Neural progenitor cell (in vitro differentiated cells): ENCODE measurements around the gene SMCP. TPM values are rescaled to one million over a fixed set of nuclear protein-coding genes. Genes with fewer than 3 reads are reported as not detected.

Experiments used
- DNase-seq: peaks from one replicate; pipeline ENCODE4 v3.0.0-alpha.2; 2016; ENCODE audit warnings: low spot score
- H2AFZ ChIP-seq: fragments of 200-600 bp; sonication (generic); replicated peaks from 2 replicates; pipeline ENCODE4 v1.6.1; 2016; ENCODE audit warnings: antibody characterized with exemption
- H3F3A ChIP-seq: fragments of 200-600 bp; sonication (generic); 2 replicates; pipeline ENCODE4 v1.6.1; 2016; ENCODE audit warnings: antibody characterized with exemption, low read depth
- H3K27ac ChIP-seq: fragments of 200-600 bp; sonication (generic); 2 replicates; pipeline ENCODE4 v1.5.1; 2016; ENCODE audit warnings: mild to moderate bottlenecking
- H3K27me3 ChIP-seq: fragments of 200-600 bp; sonication (generic); 2 replicates; pipeline ENCODE4 v1.6.1; 2016; ENCODE audit warnings: mild to moderate bottlenecking, moderate library complexity
- H3K36me3 ChIP-seq: fragments of 200-600 bp; sonication (generic); 2 replicates; pipeline ENCODE4 v1.5.1; 2016
- H3K4me1 ChIP-seq: fragments of 200-600 bp; sonication (generic); 2 replicates; pipeline ENCODE4 v1.6.1; 2016; ENCODE audit warnings: mixed run types
- H3K4me2 ChIP-seq: fragments of 200-600 bp; sonication (generic); 2 replicates; pipeline ENCODE4 v1.6.1; 2016
- H3K4me3 ChIP-seq: fragments of 200-600 bp; sonication (generic); 2 replicates; pipeline ENCODE4 v1.5.1; 2016
- H3K79me2 ChIP-seq: fragments of 200-600 bp; sonication (generic); 2 replicates; pipeline ENCODE4 v1.6.1; 2016; ENCODE audit warnings: low read depth
- H3K9ac ChIP-seq: fragments of 200-600 bp; sonication (generic); 2 replicates; pipeline ENCODE4 v1.6.1; 2016
- H3K9me3 ChIP-seq: fragments of 200-600 bp; sonication (generic); 2 replicates; pipeline ENCODE4 v1.5.1; 2016; ENCODE audit warnings: low read depth
- H4K20me1 ChIP-seq: fragments of 200-600 bp; sonication (generic); 2 replicates; pipeline ENCODE4 v1.6.1; 2016; ENCODE audit warnings: low read depth
- H3K27ac Mint-ChIP-seq: 3 replicates; pipeline ENCODE4 v1.8.0; 2021; ENCODE audit warnings: mixed read lengths
- H3K27me3 Mint-ChIP-seq: 2 replicates; pipeline ENCODE4 v1.8.0; 2022; ENCODE audit warnings: low read depth, mild to moderate bottlenecking, inconsistent platforms, moderate library complexity, mixed read lengths; ENCODE audit not compliant: insufficient read depth
- H3K36me3 Mint-ChIP-seq: 3 replicates; pipeline ENCODE4 v1.8.0; 2021; ENCODE audit warnings: mixed read lengths
- H3K4me1 Mint-ChIP-seq: 3 replicates; pipeline ENCODE4 v1.8.0; 2021; ENCODE audit warnings: mixed read lengths
- H3K4me3 Mint-ChIP-seq: 3 replicates; pipeline ENCODE4 v1.8.0; 2021; ENCODE audit warnings: mild to moderate bottlenecking, moderate library complexity, mixed read lengths
- H3K9me3 Mint-ChIP-seq: 3 replicates; pipeline ENCODE4 v1.8.0; 2020; ENCODE audit warnings: mixed read lengths
- CTCF ChIP-seq: fragments of 200-600 bp; sonication (generic); IDR thresholded peaks from 2 replicates; pipeline ENCODE4 v1.5.1; 2017; ENCODE audit warnings: antibody characterized with exemption, mild to moderate bottlenecking
- EZH2 ChIP-seq: fragments of 200-600 bp; sonication (generic); IDR thresholded peaks from 2 replicates; pipeline ENCODE4 v1.6.1; 2017; ENCODE audit warnings: antibody characterized with exemption, mild to moderate bottlenecking, moderate library complexity
- EZH2phosphoT487 ChIP-seq: fragments of 200-600 bp; sonication (generic); IDR thresholded peaks from 2 replicates; pipeline ENCODE4 v1.6.1; 2017; ENCODE audit warnings: antibody characterized with exemption
- total RNA-seq: library from RNA; depleted of rRNA; stranded (reverse); fragments of >200 nt; gene quantifications from 2 replicates; pipeline ENCODE4 v1.2.3, GENCODE V29; 2015; ENCODE audit warnings: low replicate concordance

Gene SMCP
- total RNA-seq, 1 donor from 2014 or later = not detected

DNA sequence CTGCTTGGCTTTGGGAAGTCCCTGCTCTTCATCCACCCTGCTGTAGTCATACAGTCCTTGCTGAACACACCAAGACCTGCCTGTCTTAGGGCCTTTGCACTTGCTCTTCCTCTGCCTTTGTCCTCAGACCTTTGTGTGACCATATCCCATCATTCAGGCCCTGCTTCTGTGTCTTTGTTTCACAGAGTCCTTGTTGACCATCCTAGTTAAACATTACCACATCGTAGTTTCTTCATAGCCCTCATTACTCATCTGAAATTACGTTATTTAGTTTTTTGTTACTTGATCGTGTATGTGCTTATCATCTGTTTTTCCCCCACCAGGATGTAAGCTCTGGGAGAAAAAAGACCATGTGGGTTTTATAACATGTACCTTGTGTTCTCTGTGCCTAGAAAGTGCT is 50.5 kb downstream of the SMCP start:
- Mint-ChIP-seq H3K4me1 (no peaks in the 10 kb centered on the region), H3K9me3 (no peaks in the 10 kb centered on the region), H3K4me3 (no peak overlapping the region), H3K27ac (no peak overlapping the region), H3K36me3 (no peaks in the 10 kb centered on the region), H3K27me3 (peaks cover 4% of the 10 kb centered on the region)
- Histone ChIP-seq H3K4me2 (no peak overlapping the region), H3K27me3 (no peaks in the 10 kb centered on the region), H4K20me1 (no peaks in the 10 kb centered on the region), H3K4me1 (no peaks in the 10 kb centered on the region), H3K79me2 (no peaks in the 10 kb centered on the region), H3K4me3 (no peak overlapping the region), H3K27ac (no peak overlapping the region), H2AFZ (no peak overlapping the region), H3K36me3 (no peaks in the 10 kb centered on the region), H3K9me3 (peaks cover 22% of the 10 kb centered on the region), H3F3A (no peaks in the 10 kb centered on the region), H3K9ac (no peak overlapping the region)
- no peak for DNase-seq
- no peak for TF ChIP-seq EZH2phosphoT487
- no peak for TF ChIP-seq CTCF
- no peak for TF ChIP-seq EZH2

DNA sequence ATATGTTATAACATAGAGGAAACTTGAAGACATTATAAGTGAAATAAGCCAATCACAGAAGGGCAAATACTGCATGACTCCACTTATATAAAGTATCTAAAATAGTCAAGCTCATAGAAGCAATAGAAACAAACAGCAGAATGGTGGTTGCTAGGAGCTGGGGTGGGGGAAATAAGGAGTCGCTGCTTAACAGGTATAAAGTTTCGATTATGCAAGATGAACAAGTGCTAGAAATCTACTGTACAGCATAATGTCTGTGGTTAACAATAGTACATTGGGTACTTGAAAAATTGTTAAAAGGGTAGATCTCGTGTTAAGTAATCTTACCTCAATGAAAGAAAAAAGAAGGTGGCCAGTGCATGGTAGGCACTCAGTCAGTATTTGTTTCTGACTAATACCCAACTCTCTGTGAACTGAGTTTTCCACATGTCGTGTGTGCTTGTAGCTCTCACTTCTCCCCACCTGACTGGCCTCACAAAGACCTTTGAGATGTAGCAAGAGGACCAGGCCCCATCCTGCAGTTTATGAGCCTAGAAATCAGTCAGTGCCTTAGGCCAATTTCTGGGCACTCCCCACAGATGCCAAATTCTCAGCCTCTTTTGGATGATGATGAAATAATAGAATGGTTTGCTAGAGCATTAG is 54.2 kb downstream of the SMCP start:
- Mint-ChIP-seq H3K9me3 (no peaks in the 10 kb centered on the region), H3K27ac (no peak overlapping the region), H3K4me3 (no peak overlapping the region), H3K36me3 (no peaks in the 10 kb centered on the region), H3K27me3 (peaks cover 2% of the 10 kb centered on the region), H3K4me1 (no peaks in the 10 kb centered on the region)
- H3K79me2 ChIP-seq = no peaks in the 10 kb centered on the region
- TF ChIP-seq EZH2phosphoT487 (no peak), EZH2 (no peak), CTCF (no peak)
- no peak for DNase-seq
- H3K36me3 ChIP-seq = no peaks in the 10 kb centered on the region
- no peak overlapping the region for H3K27ac ChIP-seq
- H3K4me1 ChIP-seq = no peaks in the 10 kb centered on the region
- no peak overlapping the region for H3K9ac ChIP-seq
- no peaks in the 10 kb centered on the region for H4K20me1 ChIP-seq
- H3K9me3 ChIP-seq = peaks cover 15% of the 10 kb centered on the region
- H3F3A ChIP-seq = no peaks in the 10 kb centered on the region
- H3K4me3 ChIP-seq = no peak overlapping the region
- H3K27me3 ChIP-seq = no peaks in the 10 kb centered on the region
- no peak overlapping the region for H3K4me2 ChIP-seq
- H2AFZ ChIP-seq = no peak overlapping the region

GRCh38 chr1:152933196-152933595 is 55.1 kb downstream of the SMCP start:
- Histone ChIP-seq H3F3A (no peaks in the 10 kb centered on the region), H3K27me3 (no peaks in the 10 kb centered on the region), H3K9ac (no peak overlapping the region), H3K9me3 (peaks cover 15% of the 10 kb centered on the region), H4K20me1 (no peaks in the 10 kb centered on the region), H3K4me3 (no peak overlapping the region), H3K27ac (no peak overlapping the region), H3K4me2 (no peak overlapping the region), H3K36me3 (no peaks in the 10 kb centered on the region), H3K4me1 (no peaks in the 10 kb centered on the region), H2AFZ (no peak overlapping the region), H3K79me2 (no peaks in the 10 kb centered on the region)
- Mint-ChIP-seq H3K27me3 (peaks cover 2% of the 10 kb centered on the region), H3K4me3 (no peak overlapping the region), H3K27ac (no peak overlapping the region), H3K9me3 (no peaks in the 10 kb centered on the region), H3K4me1 (no peaks in the 10 kb centered on the region), H3K36me3 (no peaks in the 10 kb centered on the region)
- no peak for DNase-seq
- TF ChIP-seq CTCF = no peak
- TF ChIP-seq EZH2 = no peak
- TF ChIP-seq EZH2phosphoT487 = no peak

Other genes starting within 250 kb of the SMCP start
- gene LCE2D, start 214.9 kb upstream of the SMCP start, total RNA-seq = not detected in 2 replicates
- gene LCE2C, start 203.0 kb upstream of the SMCP start, total RNA-seq = not detected in 2 replicates
- gene LCE2B, start 192.2 kb upstream of the SMCP start, total RNA-seq = not detected in 2 replicates
- gene LCE2A, start 180.0 kb upstream of the SMCP start, total RNA-seq = not detected in 2 replicates
- not detected in 2 replicates for gene LCE4A, start 170.2 kb upstream of the SMCP start, total RNA-seq
- not detected in 2 replicates for gene KPRP, start 120.3 kb upstream of the SMCP start, total RNA-seq
- gene LCE1F, start 103.2 kb upstream of the SMCP start, total RNA-seq = not detected in 2 replicates
- gene LCE1E, start 92.1 kb upstream of the SMCP start, total RNA-seq = not detected in 2 replicates
- gene LCE1D, start 81.6 kb upstream of the SMCP start, total RNA-seq = not detected in 2 replicates
- not detected in 2 replicates for gene LCE1C, start 71.7 kb upstream of the SMCP start, total RNA-seq
- not detected in 2 replicates for gene LCE1B, start 66.4 kb upstream of the SMCP start, total RNA-seq
- gene LCE1A, start 50.8 kb upstream of the SMCP start, total RNA-seq = not detected in 2 replicates
- gene LCE6A, start 35.5 kb upstream of the SMCP start, total RNA-seq = not detected in 2 replicates
- gene LCE7A, start 18.3 kb upstream of the SMCP start, total RNA-seq = not detected in 2 replicates
- gene IVL, start 30.2 kb downstream of the SMCP start, total RNA-seq = not detected in 2 replicates
- gene SPRR5, start 68.9 kb downstream of the SMCP start, total RNA-seq = not detected in 2 replicates
- gene SPRR4, start 92.3 kb downstream of the SMCP start, total RNA-seq = not detected in 2 replicates
- not detected in 2 replicates for gene SPRR1A, start 105.8 kb downstream of the SMCP start, total RNA-seq
- gene SPRR3, start 123.4 kb downstream of the SMCP start, total RNA-seq = not detected in 2 replicates
- not detected in 2 replicates for gene SPRR1B, start 152.9 kb downstream of the SMCP start, total RNA-seq
- gene SPRR2D, start 162.8 kb downstream of the SMCP start, total RNA-seq = not detected in 2 replicates
- not detected in 2 replicates for gene SPRR2A, start 179.2 kb downstream of the SMCP start, total RNA-seq
- gene SPRR2B, start 193.3 kb downstream of the SMCP start, total RNA-seq = not detected in 2 replicates
- not detected in 2 replicates for gene SPRR2E, start 216.2 kb downstream of the SMCP start, total RNA-seq
- gene SPRR2F, start 235.2 kb downstream of the SMCP start, total RNA-seq = not detected in 2 replicates